SK-N-SH treated with all-trans-retinoic acid at 6 μM for 48 hours (cell line): Measurements from ENCODE around the gene UPK2.

Experiments used
- ARNTL ChIP-seq: fragments of 450-650 bp; formaldehyde crosslinking; IDR thresholded peaks from 2 replicates; pipeline ENCODE4 v1.5.0; 2020; ENCODE audit warnings: low read depth, mild to moderate bottlenecking, moderate library complexity, borderline replicate concordance
- BACH2 ChIP-seq: fragments of 250-450 bp; sonication (Bioruptor Pico); IDR thresholded peaks from 2 replicates; pipeline ENCODE4 v1.9.0; 2021; ENCODE audit warnings: mild to moderate bottlenecking, borderline replicate concordance
- CSDC2 ChIP-seq: fragments of 250-450 bp; sonication (Bioruptor Pico); IDR thresholded peaks from 2 replicates; pipeline ENCODE4 v1.5.0; 2020; ENCODE audit warnings: mild to moderate bottlenecking, moderate library complexity
- GLIS3 ChIP-seq: fragments of 250-450 bp; sonication (Bioruptor Pico); IDR thresholded peaks from 2 replicates; pipeline ENCODE4 v1.5.0; 2020; ENCODE audit warnings: mild to moderate bottlenecking, moderate library complexity
- ISL1 ChIP-seq: fragments of 250-450 bp; sonication (Bioruptor Pico); IDR thresholded peaks from 2 replicates; pipeline ENCODE4 v2.1.2; 2022; ENCODE audit warnings: mild to moderate bottlenecking, moderate library complexity
- RARB ChIP-seq: fragments of 250-450 bp; sonication (Bioruptor Pico); IDR thresholded peaks from 2 replicates; pipeline ENCODE4 v1.8.0; 2021; ENCODE audit warnings: mild to moderate bottlenecking, moderate library complexity
- SNAI2 ChIP-seq: fragments of 250-450 bp; sonication (Bioruptor Pico); IDR thresholded peaks from 2 replicates; pipeline ENCODE4 v1.5.0; 2020; ENCODE audit warnings: mild to moderate bottlenecking, moderate library complexity
- ZFP3 ChIP-seq: fragments of 250-450 bp; sonication (Bioruptor Pico); IDR thresholded peaks from 2 replicates; pipeline ENCODE4 v1.5.0; 2020; ENCODE audit warnings: mild to moderate bottlenecking, moderate library complexity
- ZFP30 ChIP-seq: fragments of 450-650 bp; formaldehyde crosslinking; IDR thresholded peaks from 2 replicates; pipeline ENCODE4 v1.5.0; 2022; ENCODE audit warnings: mild to moderate bottlenecking, moderate library complexity
- TF ChIP-seq, protein P1 (sequence below): fragments of 250-450 bp; sonication (Bioruptor Pico); IDR thresholded peaks from 2 replicates; pipeline ENCODE4 v1.5.0; 2020; ENCODE audit warnings: mild to moderate bottlenecking, moderate library complexity

DNA sequence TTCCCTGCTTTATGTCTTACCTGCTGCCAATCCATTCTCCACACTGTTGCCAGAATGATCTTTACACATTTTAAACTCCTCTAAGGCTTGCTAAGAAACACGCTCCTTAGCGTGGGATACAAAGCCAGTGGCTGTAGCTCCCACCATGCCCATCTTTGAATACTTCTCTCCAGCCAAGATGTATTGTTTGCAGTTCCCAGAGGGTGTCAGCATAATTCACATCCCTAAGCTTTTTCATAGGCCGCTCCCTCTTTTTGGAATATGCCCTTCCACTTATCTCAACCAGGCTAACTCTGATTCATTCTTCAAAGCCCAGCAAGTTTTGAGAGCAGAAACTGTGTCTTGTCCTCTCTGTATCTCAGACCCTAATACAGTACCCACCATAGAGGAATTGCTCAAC, 8.1 kb upstream of the UPK2 start:
- TF ChIP-seq BACH2: no peak
- TF ChIP-seq ZFP3 (CRISPR knock-in tag): no peak
- TF ChIP-seq ARNTL: no peak
- no peak for TF ChIP-seq ZFP30 (CRISPR knock-in tag)
- no peak for TF ChIP-seq RARB (CRISPR knock-in tag)
- no peak for TF ChIP-seq GLIS3
- TF ChIP-seq SNAI2: no peak
- TF ChIP-seq CSDC2 (CRISPR knock-in tag): no peak
- TF ChIP-seq, protein P1, sequence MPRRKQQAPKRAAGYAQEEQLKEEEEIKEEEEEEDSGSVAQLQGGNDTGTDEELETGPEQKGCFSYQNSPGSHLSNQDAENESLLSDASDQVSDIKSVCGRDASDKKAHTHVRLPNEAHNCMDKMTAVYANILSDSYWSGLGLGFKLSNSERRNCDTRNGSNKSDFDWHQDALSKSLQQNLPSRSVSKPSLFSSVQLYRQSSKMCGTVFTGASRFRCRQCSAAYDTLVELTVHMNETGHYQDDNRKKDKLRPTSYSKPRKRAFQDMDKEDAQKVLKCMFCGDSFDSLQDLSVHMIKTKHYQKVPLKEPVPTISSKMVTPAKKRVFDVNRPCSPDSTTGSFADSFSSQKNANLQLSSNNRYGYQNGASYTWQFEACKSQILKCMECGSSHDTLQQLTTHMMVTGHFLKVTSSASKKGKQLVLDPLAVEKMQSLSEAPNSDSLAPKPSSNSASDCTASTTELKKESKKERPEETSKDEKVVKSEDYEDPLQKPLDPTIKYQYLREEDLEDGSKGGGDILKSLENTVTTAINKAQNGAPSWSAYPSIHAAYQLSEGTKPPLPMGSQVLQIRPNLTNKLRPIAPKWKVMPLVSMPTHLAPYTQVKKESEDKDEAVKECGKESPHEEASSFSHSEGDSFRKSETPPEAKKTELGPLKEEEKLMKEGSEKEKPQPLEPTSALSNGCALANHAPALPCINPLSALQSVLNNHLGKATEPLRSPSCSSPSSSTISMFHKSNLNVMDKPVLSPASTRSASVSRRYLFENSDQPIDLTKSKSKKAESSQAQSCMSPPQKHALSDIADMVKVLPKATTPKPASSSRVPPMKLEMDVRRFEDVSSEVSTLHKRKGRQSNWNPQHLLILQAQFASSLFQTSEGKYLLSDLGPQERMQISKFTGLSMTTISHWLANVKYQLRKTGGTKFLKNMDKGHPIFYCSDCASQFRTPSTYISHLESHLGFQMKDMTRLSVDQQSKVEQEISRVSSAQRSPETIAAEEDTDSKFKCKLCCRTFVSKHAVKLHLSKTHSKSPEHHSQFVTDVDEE (CRISPR knock-in tag): no peak
- no peak for TF ChIP-seq ISL1 (CRISPR knock-in tag)
